KMS-11 (cell line): ENCODE results near the gene PGAM2.

Source experiments
- H2AFZ ChIP-seq: fragments of 200-600 bp; sonication (generic); 2 replicates; pipeline ENCODE4 v1.6.1; 2016; ENCODE audit warnings: antibody characterized with exemption, mixed run types, low read depth
- H3K27ac ChIP-seq: fragments of 200-600 bp; sonication (generic); 2 replicates; pipeline ENCODE4 v1.6.1; 2016; ENCODE audit warnings: mild to moderate bottlenecking, mixed run types
- H3K27me3 ChIP-seq: fragments of 200-600 bp; sonication (generic); 2 replicates; pipeline ENCODE4 v1.6.1; 2017; ENCODE audit warnings: mild to moderate bottlenecking, low read depth, mixed run types, moderate library complexity; ENCODE audit not compliant: insufficient read depth
- H3K36me3 ChIP-seq: fragments of 200-600 bp; sonication (generic); 2 replicates; pipeline ENCODE4 v1.6.1; 2017; ENCODE audit warnings: mild to moderate bottlenecking, mixed run types; ENCODE audit not compliant: insufficient read depth
- H3K4me1 ChIP-seq: fragments of 200-600 bp; sonication (generic); 2 replicates; pipeline ENCODE4 v1.6.1; 2016; ENCODE audit warnings: mild to moderate bottlenecking, low read depth, mixed run types; ENCODE audit not compliant: poor library complexity, severe bottlenecking
- H3K4me2 ChIP-seq: fragments of 200-600 bp; sonication (generic); 2 replicates; pipeline ENCODE4 v1.7.0; 2016; ENCODE audit warnings: mild to moderate bottlenecking, mixed run types
- H3K4me3 ChIP-seq: fragments of 200-600 bp; sonication (generic); IDR thresholded peaks from 2 replicates; pipeline ENCODE4 v1.6.1; 2017; ENCODE audit warnings: low read depth, low read length, mixed read lengths; ENCODE audit not compliant: insufficient read depth
- H3K79me2 ChIP-seq: fragments of 200-600 bp; sonication (generic); 2 replicates; pipeline ENCODE4 v1.6.1; 2016; ENCODE audit warnings: low read depth, mixed run types; ENCODE audit not compliant: insufficient read depth
- H3K9ac ChIP-seq: fragments of 200-600 bp; sonication (generic); 2 replicates; pipeline ENCODE4 v1.6.1; 2016; ENCODE audit warnings: mild to moderate bottlenecking, mixed run types
- H4K20me1 ChIP-seq: fragments of 200-600 bp; sonication (generic); 2 replicates; pipeline ENCODE4 v1.6.1; 2016; ENCODE audit warnings: mild to moderate bottlenecking, mixed run types; ENCODE audit not compliant: insufficient read depth
- TF ChIP-seq, protein P1 (sequence below): fragments of 200-600 bp; sonication (generic); conservative IDR thresholded peaks from 2 replicates; pipeline ENCODE4 v1.6.1; 2017; ENCODE audit warnings: low read depth, mild to moderate bottlenecking, antibody characterized with exemption, low read length, moderate library complexity, mixed read lengths

The PGAM2 gene

DNA sequence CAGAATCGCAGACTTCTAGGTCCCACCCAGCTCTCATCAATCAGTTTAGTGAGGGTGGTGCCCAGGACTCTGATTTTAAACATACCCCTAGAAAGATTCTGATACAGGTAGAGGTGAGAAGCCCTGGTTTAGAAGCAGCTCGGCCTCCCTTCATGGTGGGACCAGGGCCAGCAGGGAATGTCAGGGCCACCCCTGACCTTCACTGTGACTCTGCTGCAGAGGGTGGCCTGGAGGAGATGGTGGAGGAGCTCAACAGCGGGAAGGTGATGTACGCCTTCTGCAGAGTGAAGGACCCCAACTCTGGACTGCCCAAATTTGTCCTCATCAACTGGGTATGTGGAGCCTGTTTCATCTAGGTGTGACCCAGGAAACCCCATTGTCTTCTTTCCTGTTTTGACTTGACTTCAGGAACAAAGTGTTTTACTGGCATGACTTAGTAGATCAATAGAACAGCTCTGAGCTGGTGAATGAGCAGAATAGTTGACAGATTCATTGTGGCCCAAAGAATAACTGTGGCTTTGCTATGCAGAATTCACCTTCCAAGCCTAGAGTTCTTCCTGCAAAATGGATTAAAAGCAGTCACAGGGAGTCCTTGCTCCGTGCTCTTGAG lies 13.7 kb downstream of the PGAM2 start:
- Histone ChIP-seq H3K4me2 (no peak overlapping the region), H3K27ac (no peak overlapping the region), H3K27me3 (no peaks in the 10 kb centered on the region), H3K79me2 (peaks cover 21% of the 10 kb centered on the region; the same call in 1 of the 2 replicates), H4K20me1 (no peaks in the 10 kb centered on the region), H3K9ac (no peak overlapping the region), H2AFZ (no peak overlapping the region), H3K4me3 (no peak overlapping the region), H3K36me3 (peaks cover 3% of the 10 kb centered on the region; the same call in 1 of the 2 replicates), H3K4me1 (peaks cover 9% of the 10 kb centered on the region)
- TF ChIP-seq, protein P1, sequence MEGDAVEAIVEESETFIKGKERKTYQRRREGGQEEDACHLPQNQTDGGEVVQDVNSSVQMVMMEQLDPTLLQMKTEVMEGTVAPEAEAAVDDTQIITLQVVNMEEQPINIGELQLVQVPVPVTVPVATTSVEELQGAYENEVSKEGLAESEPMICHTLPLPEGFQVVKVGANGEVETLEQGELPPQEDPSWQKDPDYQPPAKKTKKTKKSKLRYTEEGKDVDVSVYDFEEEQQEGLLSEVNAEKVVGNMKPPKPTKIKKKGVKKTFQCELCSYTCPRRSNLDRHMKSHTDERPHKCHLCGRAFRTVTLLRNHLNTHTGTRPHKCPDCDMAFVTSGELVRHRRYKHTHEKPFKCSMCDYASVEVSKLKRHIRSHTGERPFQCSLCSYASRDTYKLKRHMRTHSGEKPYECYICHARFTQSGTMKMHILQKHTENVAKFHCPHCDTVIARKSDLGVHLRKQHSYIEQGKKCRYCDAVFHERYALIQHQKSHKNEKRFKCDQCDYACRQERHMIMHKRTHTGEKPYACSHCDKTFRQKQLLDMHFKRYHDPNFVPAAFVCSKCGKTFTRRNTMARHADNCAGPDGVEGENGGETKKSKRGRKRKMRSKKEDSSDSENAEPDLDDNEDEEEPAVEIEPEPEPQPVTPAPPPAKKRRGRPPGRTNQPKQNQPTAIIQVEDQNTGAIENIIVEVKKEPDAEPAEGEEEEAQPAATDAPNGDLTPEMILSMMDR: no peak

DNA sequence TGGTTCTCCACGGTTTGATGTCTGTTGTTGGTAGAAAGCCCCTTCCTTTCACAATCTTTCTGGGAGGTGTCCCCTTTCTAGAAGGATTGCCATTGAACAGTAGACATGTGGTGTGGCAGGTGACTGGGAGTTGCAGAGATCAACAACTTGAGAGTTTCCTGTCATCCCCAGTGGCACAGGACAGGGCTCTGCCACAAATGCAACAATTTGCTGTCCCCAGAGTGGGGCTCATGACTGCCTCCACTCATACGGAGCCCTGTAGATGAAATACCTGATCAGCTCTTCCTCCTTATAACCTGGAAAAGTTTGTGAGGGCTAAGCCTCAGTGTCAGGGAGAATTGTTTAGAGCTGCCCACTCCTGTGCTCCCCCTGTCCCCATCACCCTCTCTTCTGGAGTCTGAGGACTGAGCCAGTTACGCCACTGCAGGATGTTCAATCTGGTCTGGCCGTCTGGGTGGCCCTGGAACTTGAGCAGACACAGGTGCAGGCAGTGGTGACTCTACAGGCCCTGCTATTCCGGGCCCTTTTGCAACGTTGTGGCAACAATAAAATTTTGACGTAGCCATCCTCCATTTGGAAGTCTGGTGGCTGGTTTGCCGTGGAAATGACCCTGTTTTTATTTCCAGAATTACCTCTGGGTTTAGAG lies 14.3 kb downstream of the PGAM2 start:
- Histone ChIP-seq H3K4me2 (no peak overlapping the region), H3K4me1 (peaks cover 16% of the 10 kb centered on the region), H3K27ac (no peak overlapping the region), H3K79me2 (peaks cover 27% of the 10 kb centered on the region), H3K36me3 (peaks cover 3% of the 10 kb centered on the region; the same call in 1 of the 2 replicates), H3K4me3 (no peak overlapping the region), H3K27me3 (no peaks in the 10 kb centered on the region), H2AFZ (no peak overlapping the region), H4K20me1 (no peaks in the 10 kb centered on the region), H3K9ac (no peak overlapping the region)
- TF ChIP-seq, protein P1: no peak

DNA sequence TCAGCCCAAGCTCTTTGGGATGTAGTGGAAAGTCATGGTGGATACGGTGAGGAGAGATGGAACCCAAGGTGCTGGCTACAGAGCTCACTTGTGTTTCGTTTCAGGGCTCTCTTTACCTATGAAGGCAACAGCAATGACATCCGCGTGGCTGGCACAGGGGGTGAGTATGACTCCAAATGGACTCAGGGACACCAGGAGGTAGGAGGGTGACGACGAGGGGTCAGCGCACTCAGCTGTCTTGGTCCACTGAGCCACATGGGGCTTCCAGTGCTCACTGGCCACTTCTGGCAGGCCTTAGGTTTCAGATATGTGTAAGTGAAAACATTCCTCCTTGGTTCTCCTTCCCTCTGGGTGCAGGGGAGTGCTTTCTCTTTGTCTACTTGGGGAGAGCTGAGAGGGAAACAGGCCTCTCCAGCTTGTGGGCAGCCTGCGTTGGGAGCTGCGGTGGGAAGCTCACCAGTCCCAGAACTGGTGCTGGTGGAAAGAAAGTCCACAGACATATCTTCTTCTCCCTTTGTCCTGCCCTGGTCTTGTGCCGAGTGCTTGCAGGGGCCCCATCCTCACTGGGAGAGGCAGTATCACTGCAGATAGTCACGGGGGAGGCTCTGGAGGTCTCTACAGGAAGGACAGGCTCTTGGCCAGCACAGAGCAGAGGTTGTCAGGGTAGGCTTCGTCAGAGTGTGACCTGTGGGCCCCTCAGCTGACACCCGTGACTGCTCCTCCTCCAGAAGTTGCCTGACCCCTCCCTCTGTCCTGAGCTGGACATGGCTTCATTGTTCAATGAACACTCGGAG lies 15.0 kb downstream of the PGAM2 start:
- Histone ChIP-seq H3K79me2 (peaks cover 34% of the 10 kb centered on the region), H3K4me3 (no peak overlapping the region), H3K27me3 (no peaks in the 10 kb centered on the region), H3K27ac (no peak overlapping the region), H2AFZ (no peak overlapping the region), H3K36me3 (peaks cover 3% of the 10 kb centered on the region; the same call in 1 of the 2 replicates), H3K9ac (no peak overlapping the region), H4K20me1 (no peaks in the 10 kb centered on the region), H3K4me1 (peaks cover 23% of the 10 kb centered on the region), H3K4me2 (no peak overlapping the region)
- TF ChIP-seq, protein P1: no peak

DNA sequence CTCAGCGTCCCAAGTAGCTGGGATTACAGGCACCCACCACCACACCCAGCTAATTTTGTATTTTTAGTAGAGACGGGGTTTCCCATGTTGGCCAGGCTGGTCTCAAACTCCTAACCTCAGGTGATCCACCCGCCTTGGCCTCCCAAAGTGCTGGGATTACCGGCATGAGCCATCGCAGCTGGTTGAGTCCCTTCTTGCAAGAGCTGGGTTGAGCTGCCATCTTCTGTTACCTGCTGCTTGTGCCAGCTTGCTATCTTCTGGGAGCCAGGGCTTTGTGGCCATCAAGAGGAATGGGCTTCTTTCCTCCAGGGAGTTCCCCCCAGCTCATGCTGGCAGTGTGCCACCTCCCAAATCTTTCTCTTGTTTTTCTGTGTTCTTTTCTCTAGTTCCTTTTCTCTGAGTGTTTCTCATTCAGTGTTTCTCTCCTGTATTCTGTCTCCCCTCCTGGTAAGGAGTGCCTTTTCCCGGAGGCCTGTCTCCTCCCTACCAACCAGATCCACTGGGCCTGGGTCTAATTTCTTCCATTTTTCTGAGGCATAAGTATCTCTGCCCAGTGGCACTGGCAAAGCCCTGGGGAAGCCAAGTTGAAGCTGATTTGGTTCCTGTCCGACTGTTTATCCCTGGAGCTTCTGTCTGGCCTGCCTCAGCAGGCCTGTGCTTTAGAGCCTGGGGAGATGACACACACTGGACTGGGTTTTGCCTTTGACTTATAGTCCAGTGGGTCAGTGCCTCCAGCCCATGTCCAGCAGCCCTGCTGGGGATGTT lies 17.2 kb downstream of the PGAM2 start:
- H2AFZ ChIP-seq: no peak overlapping the region
- peaks cover 3% of the 10 kb centered on the region; the same call in 1 of the 2 replicates for H3K36me3 ChIP-seq
- TF ChIP-seq, protein P1: no peak
- peaks cover 32% of the 10 kb centered on the region for H3K4me1 ChIP-seq
- no peak overlapping the region for H3K4me3 ChIP-seq
- H3K79me2 ChIP-seq: peaks cover 42% of the 10 kb centered on the region
- H4K20me1 ChIP-seq: no peaks in the 10 kb centered on the region
- H3K27ac ChIP-seq: no peak overlapping the region
- no peaks in the 10 kb centered on the region for H3K27me3 ChIP-seq
- H3K4me2 ChIP-seq: no peak overlapping the region
- H3K9ac ChIP-seq: no peak overlapping the region
